Left lobe of liver (tissue), 2 donors: ENCODE results near the gene TSHZ3. TPM values are rescaled to one million over a fixed set of nuclear protein-coding genes. Genes with fewer than 3 reads are reported as not detected.

Experiments used
- ATAC-seq: fragments of 200-7000 bp; cut with Tn5 transposase; one replicate; pipeline ENCODE4 v1.9.1; 2020; ENCODE audit warnings: mild to moderate bottlenecking, moderate library complexity
- DNase-seq: peaks from one replicate; pipeline ENCODE4 v3.0.0-alpha.2; 2020; ENCODE audit warnings: low spot score
- total RNA-seq: library from RNA; stranded (reverse); gene quantifications from one replicate; pipeline ENCODE4 v1.2.1, GENCODE V29; 2021
- donor health status: DM: no; HTN: no; CAD: no; lungs with moderate emphysema.
- donor health status: DM: no; HTN: yes; CAD: no.

TSHZ3 gene
- total RNA-seq, 1 donor from 2014 or later: 1.1 TPM

- ATAC-seq: no peak
- no peak for DNase-seq
These were observed 80.4 kb downstream of the TSHZ3 start for GRCh38 chr19:31268751-31269383.

GRCh38 chr19:31266731-31267130 is 82.5 kb downstream of the TSHZ3 start:
- ATAC-seq (no peak), DNase-seq (no peak)

GRCh38 chr19:31266196-31266595 is 83.0 kb downstream of the TSHZ3 start:
- DNase-seq (no peak), ATAC-seq (no peak)

- ATAC-seq: peak; percentile 41
- no peak for DNase-seq
These were observed 85.0 kb downstream of the TSHZ3 start for GRCh38 chr19:31264041-31264778.

- DNase-seq (peak; percentile 40), ATAC-seq (no peak)
These were observed 85.9 kb downstream of the TSHZ3 start for GRCh38 chr19:31263328-31263727.

- DNase-seq: no peak
- ATAC-seq: no peak
These were observed 86.5 kb downstream of the TSHZ3 start for GRCh38 chr19:31262725-31263191.

GRCh38 chr19:31261603-31262212 is 87.5 kb downstream of the TSHZ3 start:
- ATAC-seq: no peak

GRCh38 chr19:31261019-31261602 is 88.1 kb downstream of the TSHZ3 start:
- ATAC-seq (no peak), DNase-seq (no peak)

More at GRCh38 chr19:31261603-31262212, 87.5 kb downstream of the TSHZ3 start:
- no peak for DNase-seq

GRCh38 chr19:31260171-31260933 is 88.9 kb downstream of the TSHZ3 start:
- DNase-seq (no peak), ATAC-seq (no peak)

- no peak for DNase-seq
- ATAC-seq: no peak
These were observed 90.8 kb downstream of the TSHZ3 start for GRCh38 chr19:31258211-31259052.

- ATAC-seq (no peak), DNase-seq (no peak)
These were observed 91.7 kb downstream of the TSHZ3 start for GRCh38 chr19:31257426-31258130.

- ATAC-seq: no peak
- no peak for DNase-seq
These were observed 92.2 kb downstream of the TSHZ3 start for GRCh38 chr19:31257025-31257424.

- no peak for ATAC-seq
- DNase-seq: no peak
These were observed 92.7 kb downstream of the TSHZ3 start for GRCh38 chr19:31256593-31256960.

GRCh38 chr19:31255831-31256592 is 93.2 kb downstream of the TSHZ3 start:
- ATAC-seq (no peak), DNase-seq (no peak)

- ATAC-seq: no peak
- DNase-seq: no peak
These were observed 93.9 kb downstream of the TSHZ3 start for GRCh38 chr19:31255174-31255799.

- ATAC-seq (no peak), DNase-seq (no peak)
These were observed 94.6 kb downstream of the TSHZ3 start for GRCh38 chr19:31254611-31255010.

GRCh38 chr19:31254180-31254551 is 95.1 kb downstream of the TSHZ3 start:
- no peak for ATAC-seq
- no peak for DNase-seq

- DNase-seq (no peak), ATAC-seq (no peak)
These were observed 95.6 kb downstream of the TSHZ3 start for GRCh38 chr19:31253526-31254179.
